Measurements from ENCODE around the gene JUN. TPM values are rescaled to one million over a fixed set of nuclear protein-coding genes. Genes with fewer than 3 reads are reported as not detected.

The JUN gene
- total RNA-seq, 1 experiment from 2014 or later = 24.9 TPM

GRCh38 chr1:58789322-58789856 is 5.5 kb upstream of the JUN start:
- Histone ChIP-seq H3K9me3 (ENCODE audit: low read depth, low read length, poor library complexity, severe bottlenecking) (no peaks in the 10 kb centered on the region), H3K4me3 (ENCODE audit: low read depth, low read length, poor library complexity, severe bottlenecking) (no peak overlapping the region), H3K4me1 (ENCODE audit: insufficient read depth, low read length, poor library complexity, severe bottlenecking) (no peaks in the 10 kb centered on the region), H3K27ac (ENCODE audit: low read depth, low read length, poor library complexity, severe bottlenecking) (no peak overlapping the region), H3K27me3 (replicated peaks; ENCODE audit: insufficient read depth, low read depth, low read length, poor library complexity) (peaks cover 21% of the 10 kb centered on the region), H3K36me3 (ENCODE audit: insufficient read depth, low read length, poor library complexity, severe bottlenecking) (no peaks in the 10 kb centered on the region)
- DNase-seq (ENCODE audit: low spot score) = no peak
- intact Hi-C loops (cut with micrococcal nuclease; ENCODE audit: unreplicated experiment) = no loop called here
- no TSS peak for BruUV-seq (replicated peaks)
- ChIA-PET POLR2A (ENCODE audit: low non-redundant PET) (no interaction called here), CTCF (no interaction called here)
- TF ChIP-seq CTCF (conservative IDR thresholded peaks at IDR 0.05; ENCODE audit: low read depth, low read length) (no peak), EZH2 (IDR thresholded peaks at IDR 0.05; ENCODE audit: borderline replicate concordance, low read depth, low read length, poor library complexity, severe bottlenecking) (no peak)

- POLR2A ChIA-PET (ENCODE audit: low non-redundant PET) = no interaction called here
- BruUV-seq (replicated peaks) = no TSS peak
- TF ChIP-seq EZH2 (IDR thresholded peaks at IDR 0.05; ENCODE audit: borderline replicate concordance, low read depth, low read length, poor library complexity, severe bottlenecking) = no peak
- no peak for TF ChIP-seq CTCF (conservative IDR thresholded peaks at IDR 0.05; ENCODE audit: low read depth, low read length)
- CTCF ChIA-PET = no interaction called here
- H3K27ac ChIP-seq (ENCODE audit: low read depth, low read length, poor library complexity, severe bottlenecking) = no peak overlapping the region
- DNase-seq (ENCODE audit: low spot score) = no peak
- no peak overlapping the region for H3K4me3 ChIP-seq (ENCODE audit: low read depth, low read length, poor library complexity, severe bottlenecking)
- no peaks in the 10 kb centered on the region for H3K36me3 ChIP-seq (ENCODE audit: insufficient read depth, low read length, poor library complexity, severe bottlenecking)
- H3K9me3 ChIP-seq (ENCODE audit: low read depth, low read length, poor library complexity, severe bottlenecking) = no peaks in the 10 kb centered on the region
- peaks cover 11% of the 10 kb centered on the region for H3K27me3 ChIP-seq (replicated peaks; ENCODE audit: insufficient read depth, low read depth, low read length, poor library complexity)
- H3K4me1 ChIP-seq (ENCODE audit: insufficient read depth, low read length, poor library complexity, severe bottlenecking) = no peaks in the 10 kb centered on the region
- intact Hi-C loops (cut with micrococcal nuclease; ENCODE audit: unreplicated experiment) = no loop called here
These were observed 4.4 kb upstream of the JUN start for GRCh38 chr1:58788259-58788658.

- ChIA-PET POLR2A (ENCODE audit: low non-redundant PET) (no interaction called here), CTCF (no interaction called here)
- Histone ChIP-seq H3K27me3 (replicated peaks; ENCODE audit: insufficient read depth, low read depth, low read length, poor library complexity) (peaks cover 3% of the 10 kb centered on the region), H3K4me1 (ENCODE audit: insufficient read depth, low read length, poor library complexity, severe bottlenecking) (peaks cover 10% of the 10 kb centered on the region), H3K4me3 (ENCODE audit: low read depth, low read length, poor library complexity, severe bottlenecking) (no peak overlapping the region), H3K9me3 (ENCODE audit: low read depth, low read length, poor library complexity, severe bottlenecking) (no peaks in the 10 kb centered on the region), H3K36me3 (ENCODE audit: insufficient read depth, low read length, poor library complexity, severe bottlenecking) (no peaks in the 10 kb centered on the region), H3K27ac (ENCODE audit: low read depth, low read length, poor library complexity, severe bottlenecking) (no peak overlapping the region)
- intact Hi-C loops (cut with micrococcal nuclease; ENCODE audit: unreplicated experiment) = no loop called here
- no peak for TF ChIP-seq EZH2 (IDR thresholded peaks at IDR 0.05; ENCODE audit: borderline replicate concordance, low read depth, low read length, poor library complexity, severe bottlenecking)
- no peak for TF ChIP-seq CTCF (conservative IDR thresholded peaks at IDR 0.05; ENCODE audit: low read depth, low read length)
- BruUV-seq (replicated peaks) = no TSS peak
- no peak for DNase-seq (ENCODE audit: low spot score)
These were observed 3.0 kb upstream of the JUN start for GRCh38 chr1:58786927-58787245.
